Panc1 (cell line): ENCODE results near the gene SNX18. TPM values are rescaled to one million over a fixed set of nuclear protein-coding genes. Genes with fewer than 3 reads are reported as not detected.

Source experiments
- ATAC-seq: fragments of 200-7000 bp; cut with Tn5 transposase; 2 replicates; pipeline ENCODE4 v1.9.1; 2020; ENCODE audit warnings: mild to moderate bottlenecking, moderate library complexity
- BruUV-seq: library from RNA; stranded (reverse); fragments of 400-500 nt; replicated peaks from 2 replicates; lab custom pipeline; 2021; lab: Mats Ljungman, UMichigan
- CTCF ChIA-PET: fragments of 300-600 bp; sonication (Branson Sonifier 250); formaldehyde crosslinking; loops from one replicate; lab custom pipeline; 2022; ENCODE audit warnings: antibody characterized with exemption; lab: Charles Lee
- POLR2A ChIA-PET: fragments of 300-600 bp; sonication (Branson Sonifier 250); formaldehyde crosslinking; loops from one replicate; lab custom pipeline; 2022; ENCODE audit warnings: antibody characterized with exemption; lab: Charles Lee
- DNase-seq: peaks from one replicate; pipeline ENCODE4 v3.0.0-alpha.2; 2010; ENCODE audit warnings: low read depth, low spot score
- H3K27ac ChIP-seq: 2 replicates; pipeline ENCODE4 v1.5.1; 2011; ENCODE audit warnings: mild to moderate bottlenecking, low read length, inconsistent platforms
- H3K27me3 ChIP-seq: fragments of 200-500 bp; sonication (Bioruptor generic); 2 replicates; pipeline ENCODE4 v1.6.0; 2014; ENCODE audit warnings: low read length, inconsistent platforms; ENCODE audit not compliant: control insufficient read depth, insufficient read depth
- H3K36me3 ChIP-seq: fragments of 200-500 bp; sonication (Bioruptor generic); 2 replicates; pipeline ENCODE4 v1.5.1; 2014; ENCODE audit warnings: inconsistent platforms, mild to moderate bottlenecking, low read length, moderate library complexity; ENCODE audit not compliant: control insufficient read depth, insufficient read depth
- H3K4me1 ChIP-seq: 2 replicates; pipeline ENCODE4 v1.5.1; 2011; ENCODE audit warnings: inconsistent platforms, mild to moderate bottlenecking, low read length, moderate library complexity; ENCODE audit not compliant: control insufficient read depth, insufficient read depth
- H3K4me3 ChIP-seq, 2 experiments: 2 replicates each; pipeline ENCODE4 v1.5.1; 2011 to 2012; ENCODE audit warnings: low read depth in 2 of 2, low read length in 2 of 2, mild to moderate bottlenecking in 2 of 2, inconsistent platforms in 1 of 2, moderate library complexity in 1 of 2
- H3K9me3 ChIP-seq: fragments of 200-500 bp; sonication (Bioruptor generic); 2 replicates; pipeline ENCODE4 v1.5.1; 2014; ENCODE audit warnings: low read depth, mild to moderate bottlenecking, inconsistent platforms, low read length, moderate library complexity; ENCODE audit not compliant: control insufficient read depth, insufficient read depth
- POLR2AphosphoS5 ChIP-seq: IDR thresholded peaks from 2 replicates; pipeline ENCODE4 v1.6.1; 2012; ENCODE audit warnings: mild to moderate bottlenecking, low read depth, low read length, moderate library complexity
- SIN3A ChIP-seq: IDR thresholded peaks from 2 replicates; pipeline ENCODE4 v1.6.1; 2012; ENCODE audit warnings: low read depth, mild to moderate bottlenecking, low read length, moderate library complexity, borderline replicate concordance; ENCODE audit not compliant: insufficient read depth
- TCF7L2 ChIP-seq: IDR thresholded peaks from 2 replicates; pipeline ENCODE4 v1.6.1; 2011; ENCODE audit warnings: mild to moderate bottlenecking, low read depth, low read length, inconsistent platforms
- in situ Hi-C: cut with HindIII; loops from 2 replicates; pipeline ENCODE4 v1.10.0; 2016; ENCODE audit warnings: low sequenced_read_pairs, low pct_unique_long_range_greater_than_20kb
- intact Hi-C: fragments of 100-400 bp; cut with micrococcal nuclease; formaldehyde crosslinking; loops from one replicate; pipeline ENCODE4 v1.10.0; 2022; ENCODE audit not compliant: unreplicated experiment
- total RNA-seq: library from RNA; stranded (reverse); gene quantifications from one replicate; pipeline ENCODE4 v1.2.1, GENCODE V29; 2021; ENCODE audit not compliant: unreplicated experiment
- TF ChIP-seq, protein P1 (sequence below), 2 experiments: IDR thresholded peaks; 2 replicates each; pipeline ENCODE4 v1.6.1; 2011 to 2012; ENCODE audit warnings: low read depth in 2 of 2, control low read depth in 1 of 2, low read length in 1 of 2, mild to moderate bottlenecking in 1 of 2, moderate library complexity in 1 of 2; ENCODE audit not compliant: insufficient read depth in 1 of 2
- TF ChIP-seq, protein P2 (sequence below): fragments of 450-650 bp; IDR thresholded peaks from 2 replicates; pipeline ENCODE4 v1.5.1; 2017; ENCODE audit warnings: mild to moderate bottlenecking

The SNX18 gene
- total RNA-seq, 1 experiment from 2014 or later: 14.4 TPM

DNA sequence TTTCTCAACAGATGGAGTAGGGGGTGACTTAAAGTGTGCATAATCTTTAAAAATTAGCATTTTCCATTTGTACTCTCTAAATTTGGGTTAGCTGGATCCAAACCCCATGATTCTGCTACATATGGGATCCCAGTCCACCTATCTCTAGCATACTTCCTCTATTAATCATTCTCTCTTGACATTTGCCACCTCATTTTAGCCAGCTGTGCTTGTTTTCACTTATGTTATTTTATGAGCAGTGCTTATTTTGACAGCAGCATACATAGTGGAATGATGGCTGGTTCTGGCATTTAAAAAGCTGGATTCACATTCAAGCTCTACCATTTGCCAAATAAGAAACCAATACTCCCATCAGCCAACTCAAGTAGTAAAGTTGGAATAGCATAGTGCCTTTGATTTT is 22.5 kb upstream of the SNX18 start:
- ChIA-PET CTCF (interaction anchor here (0.6 kb wide), 1 partner anchor 207 kb away, joined by 3 read pairs; no protein-coding TSS in a partner anchor), POLR2A (no interaction called here)
- Histone ChIP-seq H3K4me3 (no peak overlapping the region), H3K36me3 (no peaks in the 10 kb centered on the region), H3K9me3 (no peaks in the 10 kb centered on the region), H3K27ac (no peak overlapping the region), H3K27me3 (no peaks in the 10 kb centered on the region), H3K4me1 (no peaks in the 10 kb centered on the region)
- DNase-seq: no peak
- TF ChIP-seq TCF7L2 (no peak), POLR2AphosphoS5 (no peak), SIN3A (no peak)
- TF ChIP-seq, protein P1, sequence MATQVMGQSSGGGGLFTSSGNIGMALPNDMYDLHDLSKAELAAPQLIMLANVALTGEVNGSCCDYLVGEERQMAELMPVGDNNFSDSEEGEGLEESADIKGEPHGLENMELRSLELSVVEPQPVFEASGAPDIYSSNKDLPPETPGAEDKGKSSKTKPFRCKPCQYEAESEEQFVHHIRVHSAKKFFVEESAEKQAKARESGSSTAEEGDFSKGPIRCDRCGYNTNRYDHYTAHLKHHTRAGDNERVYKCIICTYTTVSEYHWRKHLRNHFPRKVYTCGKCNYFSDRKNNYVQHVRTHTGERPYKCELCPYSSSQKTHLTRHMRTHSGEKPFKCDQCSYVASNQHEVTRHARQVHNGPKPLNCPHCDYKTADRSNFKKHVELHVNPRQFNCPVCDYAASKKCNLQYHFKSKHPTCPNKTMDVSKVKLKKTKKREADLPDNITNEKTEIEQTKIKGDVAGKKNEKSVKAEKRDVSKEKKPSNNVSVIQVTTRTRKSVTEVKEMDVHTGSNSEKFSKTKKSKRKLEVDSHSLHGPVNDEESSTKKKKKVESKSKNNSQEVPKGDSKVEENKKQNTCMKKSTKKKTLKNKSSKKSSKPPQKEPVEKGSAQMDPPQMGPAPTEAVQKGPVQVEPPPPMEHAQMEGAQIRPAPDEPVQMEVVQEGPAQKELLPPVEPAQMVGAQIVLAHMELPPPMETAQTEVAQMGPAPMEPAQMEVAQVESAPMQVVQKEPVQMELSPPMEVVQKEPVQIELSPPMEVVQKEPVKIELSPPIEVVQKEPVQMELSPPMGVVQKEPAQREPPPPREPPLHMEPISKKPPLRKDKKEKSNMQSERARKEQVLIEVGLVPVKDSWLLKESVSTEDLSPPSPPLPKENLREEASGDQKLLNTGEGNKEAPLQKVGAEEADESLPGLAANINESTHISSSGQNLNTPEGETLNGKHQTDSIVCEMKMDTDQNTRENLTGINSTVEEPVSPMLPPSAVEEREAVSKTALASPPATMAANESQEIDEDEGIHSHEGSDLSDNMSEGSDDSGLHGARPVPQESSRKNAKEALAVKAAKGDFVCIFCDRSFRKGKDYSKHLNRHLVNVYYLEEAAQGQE (IDR thresholded peaks at IDR 0.05; ENCODE audit: insufficient read depth in 1 of 2, low read depth in 2 of 2, low read length in 1 of 2): no peak
- TF ChIP-seq, protein P2, sequence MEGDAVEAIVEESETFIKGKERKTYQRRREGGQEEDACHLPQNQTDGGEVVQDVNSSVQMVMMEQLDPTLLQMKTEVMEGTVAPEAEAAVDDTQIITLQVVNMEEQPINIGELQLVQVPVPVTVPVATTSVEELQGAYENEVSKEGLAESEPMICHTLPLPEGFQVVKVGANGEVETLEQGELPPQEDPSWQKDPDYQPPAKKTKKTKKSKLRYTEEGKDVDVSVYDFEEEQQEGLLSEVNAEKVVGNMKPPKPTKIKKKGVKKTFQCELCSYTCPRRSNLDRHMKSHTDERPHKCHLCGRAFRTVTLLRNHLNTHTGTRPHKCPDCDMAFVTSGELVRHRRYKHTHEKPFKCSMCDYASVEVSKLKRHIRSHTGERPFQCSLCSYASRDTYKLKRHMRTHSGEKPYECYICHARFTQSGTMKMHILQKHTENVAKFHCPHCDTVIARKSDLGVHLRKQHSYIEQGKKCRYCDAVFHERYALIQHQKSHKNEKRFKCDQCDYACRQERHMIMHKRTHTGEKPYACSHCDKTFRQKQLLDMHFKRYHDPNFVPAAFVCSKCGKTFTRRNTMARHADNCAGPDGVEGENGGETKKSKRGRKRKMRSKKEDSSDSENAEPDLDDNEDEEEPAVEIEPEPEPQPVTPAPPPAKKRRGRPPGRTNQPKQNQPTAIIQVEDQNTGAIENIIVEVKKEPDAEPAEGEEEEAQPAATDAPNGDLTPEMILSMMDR: no peak
- in situ Hi-C loops (no loop called here), intact Hi-C loops (no loop called here)
- BruUV-seq: no TSS peak
- ATAC-seq: no peak

DNA sequence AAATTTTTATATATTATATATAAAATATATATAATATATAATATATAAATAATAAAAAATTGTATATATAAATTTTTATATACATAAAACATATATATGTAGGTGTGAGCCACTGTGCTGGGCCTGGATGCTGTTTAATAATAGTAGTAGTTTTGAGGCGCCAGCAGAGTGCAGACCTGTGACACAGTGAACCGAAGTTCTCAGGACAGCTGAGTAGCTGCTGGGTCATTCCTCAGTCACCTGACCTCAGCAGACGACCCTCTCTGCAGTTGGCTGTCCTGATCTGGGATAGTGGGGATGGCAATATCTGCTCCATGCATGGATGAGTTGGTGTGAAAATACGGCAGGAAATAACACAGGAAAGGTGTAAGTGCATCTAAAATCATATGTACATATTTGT is 3.3 kb upstream of the SNX18 start:
- Histone ChIP-seq H3K9me3 (no peaks in the 10 kb centered on the region), H3K27ac (no peak overlapping the region), H3K27me3 (no peaks in the 10 kb centered on the region), H3K4me3 (no peak overlapping the region), H3K36me3 (no peaks in the 10 kb centered on the region), H3K4me1 (peaks cover 5% of the 10 kb centered on the region; the same call in 1 of the 2 replicates)
- in situ Hi-C loops (no loop called here), intact Hi-C loops (no loop called here)
- CTCF ChIA-PET: no interaction called here
- TF ChIP-seq, protein P1 (IDR thresholded peaks at IDR 0.05; ENCODE audit: insufficient read depth in 1 of 2, low read depth in 2 of 2, low read length in 1 of 2): no peak
- TF ChIP-seq, protein P2: no peak
- TF ChIP-seq SIN3A (no peak), POLR2AphosphoS5 (no peak), TCF7L2 (no peak)
- ATAC-seq (no peak), DNase-seq (no peak)
- POLR2A ChIA-PET: no interaction called here
- no TSS peak for BruUV-seq
